ENCODE data around the gene WNT7B.
A peak's percentile ranks its signal among the peaks of the same experiment; 100 is the strongest.

WNT7B gene

DNA sequence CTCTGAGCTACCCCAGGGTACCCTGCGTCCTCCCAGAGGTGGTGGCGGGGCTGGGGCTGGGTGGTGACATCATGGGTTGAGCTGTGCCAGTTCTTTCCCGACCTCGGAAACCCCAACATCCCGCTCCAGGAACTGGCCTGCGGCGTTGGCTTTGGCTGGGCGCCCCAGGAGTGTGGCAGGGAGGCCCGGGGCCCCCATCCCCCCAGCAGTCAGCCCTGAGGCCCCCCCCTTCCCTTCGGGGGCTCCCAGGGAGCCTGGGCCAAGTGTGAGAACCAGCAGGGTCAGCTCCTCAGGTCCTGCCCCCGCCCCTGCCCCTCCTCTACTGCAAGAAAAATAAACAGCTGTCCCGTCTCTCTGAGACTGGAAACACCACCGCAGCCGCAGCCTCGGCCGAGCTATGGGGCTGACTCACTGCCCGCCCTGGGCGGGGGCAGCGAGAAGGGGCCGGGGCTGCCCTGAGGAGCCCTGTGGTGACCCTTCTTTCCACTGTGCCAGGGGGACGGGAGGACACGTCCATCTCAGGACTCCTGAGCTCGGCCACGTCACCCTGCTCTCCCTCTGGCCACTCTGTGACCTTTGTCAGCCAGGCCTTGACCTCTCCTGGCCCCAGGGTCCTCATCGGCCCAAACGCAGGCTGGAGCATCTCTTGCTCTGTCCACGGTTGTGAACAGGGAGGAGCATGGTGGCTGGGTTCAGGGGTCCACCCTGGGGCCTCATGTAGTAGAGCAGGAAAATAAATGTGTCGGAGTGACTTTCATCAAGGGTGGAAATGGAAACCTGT, 73.4 kb downstream of the WNT7B start:
- DNase-seq, result no peak

DNA sequence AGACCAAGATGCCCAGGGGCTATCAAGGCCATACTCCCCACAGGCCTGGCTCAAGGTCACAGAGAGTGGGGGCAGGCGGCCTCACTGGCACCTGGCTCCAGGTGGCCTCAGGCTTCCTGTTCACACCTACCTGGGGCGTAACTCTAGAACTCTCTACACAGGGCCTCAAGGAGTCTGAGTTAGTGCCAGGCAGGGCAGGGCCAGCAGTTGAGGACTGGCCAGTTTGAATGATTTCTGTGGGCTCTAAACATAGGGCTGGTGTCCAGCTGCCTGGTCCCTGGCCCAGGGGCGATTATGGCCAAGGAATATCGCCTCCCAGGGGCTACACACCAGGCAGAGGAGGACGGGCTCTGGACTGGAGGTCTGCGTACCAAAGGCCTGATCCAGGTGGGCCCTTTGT, 79.2 kb downstream of the WNT7B start:
- DNase-seq, result no peak

DNA sequence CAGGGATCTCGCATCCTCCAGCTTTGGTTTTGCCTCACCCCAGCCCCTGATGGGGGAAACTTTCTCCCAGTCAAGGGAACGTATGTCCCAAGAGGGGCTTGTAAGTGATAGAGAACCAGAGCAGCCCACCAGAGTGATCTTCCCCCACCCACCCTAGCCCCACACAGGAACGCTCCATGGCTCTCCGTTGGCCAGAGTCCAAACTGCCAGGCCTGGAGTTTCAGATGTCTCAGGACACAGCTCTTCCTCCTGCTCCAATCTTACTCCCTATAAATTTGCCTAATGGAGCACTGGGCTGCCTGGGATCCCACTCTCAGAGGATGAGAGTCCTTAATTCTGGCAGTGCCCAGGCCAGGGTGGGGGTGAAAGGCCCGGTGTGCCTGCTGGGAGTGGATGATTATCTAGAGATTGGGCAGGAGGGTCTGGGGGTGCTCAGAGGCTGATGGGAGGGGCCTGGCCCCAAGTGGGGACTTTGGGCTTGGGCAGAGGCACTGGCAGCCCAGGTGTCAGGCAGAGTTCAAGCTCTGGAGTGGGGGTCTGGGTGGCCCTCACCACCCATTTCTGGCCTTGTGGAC, 79.9 kb downstream of the WNT7B start:
- no peak for DNase-seq

DNA sequence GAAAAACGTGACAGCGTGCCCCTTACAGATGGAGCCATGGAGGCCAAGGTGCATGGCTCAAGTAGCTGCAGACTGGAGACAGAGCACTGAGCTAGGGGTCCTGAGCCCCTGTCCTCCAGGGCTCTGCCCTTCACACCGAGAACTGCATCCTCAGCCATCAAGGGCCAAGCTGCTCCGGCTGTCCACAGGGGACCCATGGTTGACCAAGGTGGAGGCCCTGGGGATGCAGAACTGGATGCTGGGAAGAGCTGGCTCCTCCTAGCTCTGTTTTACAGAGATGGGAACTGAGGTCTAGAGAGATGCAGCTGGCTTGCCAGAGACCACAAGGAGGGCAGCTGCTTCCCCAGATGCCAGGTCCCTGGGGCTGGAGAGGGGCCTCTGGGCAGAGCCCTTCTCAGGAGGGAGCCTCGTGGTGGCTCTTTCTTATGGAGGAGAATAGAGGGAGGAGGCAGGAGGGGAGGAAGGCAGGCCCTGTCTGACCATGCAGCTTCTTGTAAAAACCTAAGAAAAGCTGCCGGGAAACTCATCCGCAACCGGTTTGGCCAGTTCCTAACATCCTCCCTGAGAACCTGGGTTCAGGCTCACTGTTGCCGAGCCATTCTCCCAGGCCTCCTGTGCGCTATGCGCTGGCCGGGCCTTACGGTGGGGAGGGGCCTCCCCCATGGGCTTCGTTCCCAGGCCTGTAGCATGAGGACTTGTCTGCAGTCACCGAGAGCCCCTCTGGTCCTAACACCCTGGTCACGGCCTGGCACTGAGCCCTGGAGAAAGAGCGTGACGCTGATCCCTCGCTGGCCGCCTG, 80.6 kb downstream of the WNT7B start:
- DNase-seq, result no peak

DNA sequence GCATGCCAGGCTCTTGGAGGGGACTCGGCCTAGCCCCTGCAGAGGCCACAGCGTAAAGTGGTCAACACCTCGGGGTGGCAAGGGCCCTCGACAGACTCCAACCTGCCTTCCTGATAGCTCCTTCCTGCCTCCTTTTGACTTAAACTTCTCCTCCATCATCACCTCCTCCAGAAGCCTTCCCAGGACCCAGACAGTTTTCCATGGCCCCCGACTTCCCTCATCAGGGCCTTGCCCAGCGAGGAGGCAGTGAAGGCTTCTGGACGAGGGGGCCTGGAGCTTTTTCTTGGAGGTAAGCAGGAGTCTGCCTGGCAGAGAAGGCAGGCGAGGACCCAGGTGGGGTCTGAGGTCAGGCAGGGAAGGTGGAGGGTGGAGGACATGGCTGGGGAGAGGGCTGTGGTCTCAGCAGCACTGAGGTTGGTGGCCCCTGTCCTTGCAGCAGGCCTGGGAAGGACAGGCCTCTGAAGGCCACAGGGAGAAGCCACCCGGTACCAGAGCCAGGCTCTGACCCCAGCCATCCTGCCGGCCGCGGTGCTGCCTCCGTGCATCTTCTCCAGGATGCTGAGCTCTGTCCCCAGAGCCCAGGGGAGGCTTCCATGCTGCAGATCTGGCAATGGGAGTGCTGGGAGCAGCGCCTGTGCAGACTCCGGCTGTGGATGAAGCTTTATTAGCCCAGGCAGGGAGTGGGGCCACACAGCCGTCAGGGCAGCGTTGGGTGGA, 81.4 kb downstream of the WNT7B start:
- DNase-seq, result no peak

DNA sequence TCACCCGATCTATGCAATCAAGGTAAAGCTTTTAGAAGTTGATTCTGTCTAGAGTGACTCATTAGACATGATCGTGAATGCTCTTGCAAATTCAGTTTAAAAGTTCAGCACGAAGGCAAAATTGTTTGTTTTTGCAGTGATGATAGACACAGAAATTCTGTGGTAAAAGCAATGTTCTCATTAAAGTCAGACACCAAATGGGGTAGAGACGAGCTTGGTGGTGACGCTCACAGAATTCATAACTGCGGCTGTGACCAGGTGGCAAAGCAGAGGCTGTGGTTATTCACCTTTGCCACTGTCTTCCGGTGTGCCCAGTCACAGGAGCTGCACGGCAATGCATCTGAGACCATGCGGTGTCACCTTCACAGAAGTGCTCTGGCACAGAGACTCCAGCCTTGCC, 83.4 kb downstream of the WNT7B start:
- no peak for DNase-seq

DNA sequence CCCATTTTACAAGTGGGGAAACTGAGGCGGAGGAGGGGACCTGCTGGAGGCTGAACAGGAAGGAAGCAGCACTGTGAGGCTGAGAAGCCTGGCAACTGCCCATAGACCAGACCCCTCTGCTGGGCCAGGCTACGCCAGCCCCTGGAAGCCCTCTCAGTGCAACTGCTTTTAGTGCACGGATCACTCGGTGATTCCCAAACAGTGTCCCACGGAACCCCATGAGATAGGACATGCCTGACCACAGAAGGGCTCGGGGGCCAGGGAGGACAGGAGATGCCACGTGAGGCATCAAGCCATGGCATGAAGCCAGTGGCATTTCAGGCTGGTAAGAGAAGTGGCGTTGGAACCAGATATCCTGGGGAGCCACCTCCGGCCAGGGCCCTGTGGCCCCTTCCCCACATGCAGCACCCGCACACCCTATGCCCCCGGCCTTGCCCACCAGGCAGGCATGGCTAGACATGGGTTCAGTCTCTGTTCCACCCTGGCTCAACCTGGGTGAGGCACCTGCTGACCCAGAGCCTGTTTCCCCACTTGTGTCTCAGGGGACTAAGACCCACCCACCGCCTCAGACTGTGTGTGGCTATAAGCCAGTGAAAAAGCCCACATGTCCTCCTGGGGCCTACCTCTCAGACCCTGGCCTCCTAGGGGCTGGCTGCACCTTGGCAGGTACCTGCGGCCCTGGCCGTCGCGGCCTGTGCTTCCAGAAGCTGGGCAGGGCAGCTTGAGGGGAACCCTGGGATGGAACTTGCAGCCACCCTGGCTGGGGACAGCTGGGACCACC, 84.1 kb downstream of the WNT7B start:
- no peak for DNase-seq

DNA sequence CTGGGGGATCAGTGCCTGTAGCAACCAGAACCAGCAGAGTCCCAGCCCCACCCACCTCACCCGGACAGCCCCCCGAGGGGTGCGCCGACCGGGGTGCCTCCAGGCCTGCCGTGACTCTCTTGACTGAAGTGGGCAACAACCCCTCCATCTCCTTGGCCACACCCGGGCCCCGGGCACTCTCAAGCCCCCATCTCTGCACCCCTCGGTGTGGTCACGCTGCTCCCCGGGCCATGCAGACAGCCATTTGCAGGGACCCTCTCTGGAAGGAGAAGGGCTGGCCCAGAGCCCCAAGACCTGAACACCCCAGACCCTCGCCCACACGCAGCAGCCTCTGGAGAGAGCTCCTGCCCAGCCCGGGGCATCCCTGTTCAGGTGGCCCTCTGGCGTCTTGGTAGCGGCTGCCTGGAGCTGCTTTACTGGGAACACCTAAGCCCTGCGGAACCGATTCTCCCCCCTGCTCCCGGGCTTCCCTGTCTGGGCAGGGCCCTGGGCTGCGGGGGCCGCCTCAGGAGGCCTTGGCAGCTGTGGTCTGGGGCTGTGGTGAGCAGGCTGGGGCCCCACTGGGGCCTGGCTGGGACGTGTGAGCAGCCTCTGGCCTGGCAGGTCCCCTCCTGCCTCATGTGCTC, 84.9 kb downstream of the WNT7B start:
- DNase-seq, result no peak

DNA sequence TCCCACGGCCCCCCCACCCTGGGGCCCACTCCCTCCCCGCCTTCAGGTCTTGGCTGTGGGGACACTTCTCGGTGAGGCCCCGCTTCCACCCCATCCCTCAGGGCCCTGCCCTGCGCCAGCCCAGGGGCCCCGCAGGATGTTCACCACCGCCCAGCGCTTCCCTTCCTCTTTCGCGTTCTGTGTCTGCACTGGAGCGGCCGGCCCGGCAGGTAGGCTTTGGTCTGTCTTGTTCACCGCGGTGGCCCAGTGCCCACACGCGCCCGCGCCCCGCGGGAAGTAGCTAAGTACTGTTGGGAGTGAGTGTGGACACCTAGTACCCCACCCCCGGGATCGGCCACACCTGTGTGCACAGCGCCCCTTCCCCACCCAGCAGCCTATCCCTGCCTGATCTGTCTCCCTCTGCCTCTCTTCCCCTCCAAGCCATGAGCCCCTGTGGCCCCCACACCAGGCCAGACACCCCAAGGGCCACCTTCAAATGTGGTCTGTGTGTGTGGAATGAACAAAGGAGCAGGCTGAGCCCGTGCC, 85.4 kb downstream of the WNT7B start:
- DNase-seq, result no peak

DNA sequence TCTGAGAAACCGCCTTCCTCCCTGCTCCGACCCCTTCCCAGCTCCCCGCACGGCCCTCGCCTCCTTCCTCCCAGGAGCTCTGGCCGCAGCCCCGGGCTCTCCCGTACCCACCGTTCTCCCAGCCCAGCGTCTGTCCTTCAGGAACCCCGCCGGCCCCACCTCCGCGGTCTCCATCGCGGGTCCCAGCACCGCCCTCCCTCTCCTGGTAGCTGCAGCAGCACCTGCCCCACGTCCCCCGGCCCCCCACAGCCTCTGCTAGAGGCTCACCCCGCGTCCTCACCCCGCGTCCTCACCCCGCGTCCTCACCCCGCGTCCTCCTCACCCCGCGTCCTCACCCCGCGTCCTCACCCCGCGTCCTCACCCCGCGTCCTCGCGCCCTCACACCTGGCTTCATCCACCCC, 85.9 kb downstream of the WNT7B start:
- DNase-seq, result no peak

DNA sequence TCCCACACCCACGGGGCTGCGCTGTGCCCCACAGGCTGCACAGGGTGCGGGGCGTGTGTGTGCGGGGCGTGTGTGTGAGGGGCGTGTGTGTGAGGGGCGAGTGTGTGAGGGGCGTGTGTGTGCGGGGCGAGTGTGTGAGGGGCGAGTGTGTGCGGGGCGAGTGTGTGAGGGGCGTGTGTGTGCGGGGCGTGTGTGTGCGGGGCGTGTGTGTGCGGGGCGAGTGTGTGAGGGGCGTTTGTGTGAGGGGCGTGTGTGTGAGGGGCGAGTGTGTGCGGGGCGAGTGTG, 86.7 kb downstream of the WNT7B start:
- DNase-seq, result no peak

DNA sequence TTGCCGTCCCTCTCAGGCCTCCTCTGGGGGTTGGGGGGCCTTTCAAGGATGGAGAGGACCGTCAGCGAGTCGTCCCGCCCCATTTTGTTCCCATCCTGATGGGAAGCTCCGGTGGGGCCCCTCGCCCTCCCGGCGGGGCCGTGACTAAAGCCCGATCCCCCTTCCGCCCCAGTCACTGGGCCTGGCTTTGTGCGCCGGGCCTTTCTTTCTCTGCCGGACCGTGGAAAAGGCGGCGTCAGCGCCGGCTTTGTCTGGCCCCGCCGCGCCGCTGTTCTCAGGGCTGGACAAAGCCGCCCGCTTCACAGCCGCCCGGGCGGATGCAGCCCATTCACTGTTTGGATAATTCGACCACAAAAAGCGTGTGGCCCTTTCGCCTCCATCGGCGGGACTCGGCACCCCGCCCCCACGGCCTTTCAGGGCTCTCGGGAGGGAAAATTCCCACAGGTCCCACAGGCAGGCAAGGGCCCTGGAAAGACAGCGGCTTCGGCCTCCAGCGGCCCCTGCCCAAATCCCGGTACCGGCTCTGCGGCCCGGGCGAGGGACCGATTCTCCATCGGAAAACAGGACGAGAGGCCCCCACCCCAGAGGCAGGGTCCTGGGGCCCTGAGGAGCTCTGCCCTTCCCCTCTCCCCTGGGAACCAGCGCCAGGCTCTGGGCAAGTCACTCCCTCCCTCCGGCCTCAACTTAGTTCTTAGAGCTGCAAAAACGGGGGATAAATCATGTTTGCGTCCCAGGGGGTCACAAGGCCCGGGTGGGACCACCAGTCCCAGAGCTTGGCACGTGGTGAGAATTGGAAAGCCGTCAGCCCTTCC, 87.2 kb downstream of the WNT7B start:
- no peak for DNase-seq

DNA sequence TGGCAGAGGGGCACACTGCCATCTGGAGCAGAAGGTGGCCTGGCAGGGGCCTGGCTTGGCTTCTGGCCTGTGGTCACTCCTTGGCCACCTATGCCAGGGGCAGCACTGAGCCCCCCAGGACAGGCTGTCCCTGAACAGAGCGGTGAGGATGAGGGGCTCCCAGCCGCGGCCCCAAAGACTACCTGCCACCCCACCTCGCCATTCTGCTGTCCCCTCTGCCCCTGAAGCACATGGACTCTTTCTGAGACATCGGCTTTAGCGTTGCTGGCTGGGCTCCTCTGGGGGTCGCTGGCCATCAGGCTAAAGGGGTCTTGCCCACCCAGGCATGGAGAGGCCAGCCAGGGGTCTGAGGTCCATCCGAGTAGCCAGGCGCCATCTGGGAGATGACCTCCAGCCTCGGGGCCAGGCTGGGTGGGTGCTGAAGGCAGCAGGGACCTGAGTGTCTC, 87.8 kb downstream of the WNT7B start:
- DNase-seq, result no peak

DNA sequence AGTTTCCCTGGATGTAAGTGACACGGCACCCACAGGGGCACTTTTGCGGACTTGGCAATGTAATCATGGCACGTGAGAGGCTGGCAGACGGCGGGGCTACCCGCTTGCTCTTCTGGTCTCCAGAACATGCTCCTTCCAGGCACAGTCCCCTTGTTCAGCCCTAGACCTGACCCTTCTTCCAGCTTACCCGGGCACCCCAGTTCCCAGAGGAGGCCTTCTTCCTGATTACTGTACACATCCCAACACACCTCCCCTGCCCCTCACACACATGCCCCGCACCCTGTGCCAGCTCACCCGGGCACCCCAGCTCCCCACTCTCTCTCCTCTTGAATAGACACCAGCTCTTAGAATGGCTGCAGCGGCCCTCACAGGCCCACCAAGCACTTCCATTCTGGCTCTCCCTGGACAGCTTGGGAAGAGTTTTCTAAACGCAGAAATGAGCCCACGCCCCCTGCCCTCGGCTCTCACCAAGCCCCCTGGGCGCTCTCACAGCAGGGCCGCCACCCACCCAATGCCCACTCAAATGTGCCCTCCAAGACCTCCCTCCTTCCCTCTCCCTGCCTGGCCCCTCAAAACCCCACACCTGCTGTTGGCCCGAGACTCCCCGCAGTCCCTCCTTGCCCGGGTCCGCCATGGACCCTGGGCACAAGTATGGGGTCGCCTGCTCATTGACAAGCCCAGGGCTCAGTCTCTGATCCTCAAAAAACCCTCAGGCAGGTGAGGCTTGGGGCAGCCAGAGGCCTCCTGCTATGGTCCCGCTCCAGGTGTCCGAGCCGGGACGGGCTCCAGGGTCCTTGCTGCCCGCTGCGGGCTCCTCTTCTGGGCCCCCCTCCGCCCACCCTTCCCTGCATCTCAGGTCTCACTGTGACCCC, 88.5 kb downstream of the WNT7B start:
- DNase-seq, result no peak

DNA sequence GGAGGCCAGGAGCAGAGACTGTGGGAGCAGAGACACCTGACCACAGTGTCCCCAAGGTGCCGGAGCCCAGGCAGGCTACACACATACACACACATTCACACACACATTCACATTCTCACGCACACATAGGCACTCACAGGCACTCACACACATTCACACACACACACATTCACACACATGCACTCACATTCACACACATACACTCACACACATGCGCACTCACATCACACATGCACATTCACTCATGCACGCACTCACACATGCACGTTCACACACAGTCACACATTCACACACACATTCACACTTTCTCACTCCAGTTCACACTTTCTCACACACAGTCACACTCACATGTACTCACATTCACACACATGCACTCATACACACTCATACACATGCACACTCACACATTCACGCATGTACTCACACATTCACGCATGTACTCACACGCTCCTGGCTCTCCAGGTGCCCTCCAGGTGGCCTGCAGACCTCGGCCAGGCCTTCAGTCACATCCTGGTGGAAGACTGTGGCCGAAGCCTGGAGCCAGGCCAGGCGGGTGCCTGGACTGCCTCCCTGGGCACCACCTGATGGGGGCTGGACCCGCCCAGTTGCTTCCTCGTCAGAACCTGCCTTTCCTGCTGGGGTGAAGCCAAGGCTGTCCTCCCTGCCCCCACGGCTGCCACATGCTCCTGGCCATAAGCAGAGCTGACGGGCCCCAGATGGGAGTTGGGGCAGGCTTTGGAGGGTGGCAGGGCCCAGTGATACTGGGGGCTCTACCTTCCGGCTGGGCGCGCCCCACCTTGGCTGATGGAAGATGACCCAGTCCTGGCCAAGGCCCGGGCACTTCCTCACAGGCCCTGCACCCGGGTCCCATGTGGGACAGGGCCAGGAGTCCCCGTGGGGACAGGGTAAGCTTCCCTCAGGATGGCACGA, 89.5 kb downstream of the WNT7B start:
- DNase-seq, result peak; percentile 9

DNA sequence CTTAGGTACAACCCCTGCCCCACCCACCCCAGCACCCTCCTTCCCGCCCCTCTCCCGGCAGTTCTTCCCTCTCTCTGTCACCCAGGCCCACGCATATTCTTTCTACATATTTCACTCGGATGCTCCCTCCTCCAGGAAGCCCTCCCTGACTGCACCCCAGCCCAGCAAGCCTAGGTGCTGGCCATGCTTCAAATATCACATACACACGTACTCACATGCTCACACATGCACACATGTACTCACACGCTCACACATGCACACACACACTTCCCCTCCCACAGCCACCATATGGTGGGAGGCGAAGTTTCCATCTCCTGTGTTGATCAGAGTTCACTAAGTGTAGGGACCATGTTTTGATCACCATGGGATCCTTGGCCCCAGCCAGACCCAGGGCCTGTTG, 90.4 kb downstream of the WNT7B start:
- peak; percentile 24 for DNase-seq

DNA sequence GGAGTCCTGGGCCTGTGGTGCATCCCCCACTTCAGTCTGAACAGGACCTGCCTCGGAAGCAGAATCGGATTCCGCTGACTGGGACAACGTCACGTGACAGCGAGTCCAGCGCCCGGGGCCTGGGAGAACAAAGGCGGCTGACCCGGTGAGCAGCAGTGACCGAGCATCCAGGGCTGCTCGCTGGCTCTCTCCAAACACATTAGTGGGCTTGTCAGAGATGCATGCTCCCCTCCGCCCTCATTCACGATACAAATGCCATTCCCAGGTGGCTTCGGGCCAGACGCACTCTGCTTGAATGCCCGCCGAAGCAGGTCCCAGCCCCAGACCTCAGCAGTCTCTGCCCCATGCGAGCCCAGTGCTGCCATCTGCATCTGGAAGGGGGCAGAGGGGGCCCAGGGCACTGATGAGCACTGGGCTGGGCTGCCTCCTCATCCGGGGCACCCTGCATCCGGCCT, 91.0 kb downstream of the WNT7B start:
- peak; percentile 59 for DNase-seq

DNA sequence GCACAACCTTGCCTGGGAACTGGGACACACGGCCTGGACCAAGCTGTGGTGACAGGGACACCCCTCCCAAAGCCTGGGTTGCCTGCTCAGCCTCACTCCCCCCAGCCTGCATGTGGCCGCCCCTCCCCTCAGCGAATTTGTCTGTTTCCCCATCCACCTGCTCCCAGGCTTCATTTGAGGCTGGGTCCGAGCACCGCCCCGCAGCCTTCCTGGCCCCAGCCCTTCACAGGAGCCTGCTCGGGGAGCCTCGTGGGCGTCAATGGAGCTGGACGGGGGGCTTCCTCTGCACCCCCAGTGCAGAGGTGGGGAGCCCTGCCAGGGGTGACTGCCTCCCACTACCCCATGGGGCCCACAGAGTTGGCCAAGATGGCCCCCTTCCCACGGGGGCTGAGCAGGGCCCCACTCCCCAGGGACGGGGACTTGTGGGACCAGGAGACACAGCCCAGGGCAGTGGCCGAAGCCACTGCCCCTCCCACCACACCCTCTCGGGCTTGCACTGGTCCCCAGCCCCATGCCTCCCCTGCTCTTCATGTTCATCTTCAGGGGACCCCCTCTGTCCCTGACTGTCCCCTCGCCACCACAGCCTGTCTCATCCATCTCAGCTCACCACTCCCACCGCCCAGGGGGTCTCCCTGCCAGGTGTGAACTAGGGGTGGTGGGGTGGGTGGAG, 91.7 kb downstream of the WNT7B start:
- DNase-seq, result peak; percentile 43
